Trophoblast cell (in vitro differentiated cells and primary cell): ENCODE results near the gene PHLDB3.
"Not testable (repeated sequence)": the region's sequence is repeated elsewhere in the genome, so short reads cannot be mapped to it uniquely, and the experiment has no call there.

Experiments
- DNase-seq, 2 donors: peaks; one replicate each; pipeline ENCODE4 v3.0.0-alpha.2; 2016
- H2AFZ ChIP-seq: 2 replicates; pipeline ENCODE4 v1.6.1; 2013; ENCODE audit warnings: low read length, moderate library complexity, mild to moderate bottlenecking; ENCODE audit not compliant: insufficient read depth, poor library complexity
- H2AK5ac ChIP-seq: 2 replicates; pipeline ENCODE4 v1.6.1; 2013; ENCODE audit warnings: mild to moderate bottlenecking, low read length
- H2BK120ac ChIP-seq: 2 replicates; pipeline ENCODE4 v1.6.1; 2013; ENCODE audit warnings: low read length, mild to moderate bottlenecking, moderate library complexity; ENCODE audit not compliant: insufficient read depth, poor library complexity
- H2BK12ac ChIP-seq: 2 replicates; pipeline ENCODE4 v1.6.1; 2013; ENCODE audit warnings: mild to moderate bottlenecking, low read length, moderate library complexity
- H2BK5ac ChIP-seq: 2 replicates; pipeline ENCODE4 v1.6.1; 2013; ENCODE audit warnings: low read length, low read depth, moderate library complexity, mild to moderate bottlenecking; ENCODE audit not compliant: poor library complexity
- H3K14ac ChIP-seq: 2 replicates; pipeline ENCODE4 v1.6.1; 2013; ENCODE audit warnings: mild to moderate bottlenecking, low read length
- H3K18ac ChIP-seq: 2 replicates; pipeline ENCODE4 v1.6.1; 2013; ENCODE audit warnings: mild to moderate bottlenecking, low read length
- H3K23ac ChIP-seq: 2 replicates; pipeline ENCODE4 v1.6.1; 2013; ENCODE audit warnings: low read length
- H3K27ac ChIP-seq: 2 replicates; pipeline ENCODE4 v1.5.1; 2013; ENCODE audit warnings: low read depth, mild to moderate bottlenecking, inconsistent platforms, low read length, moderate library complexity
- H3K27me3 ChIP-seq: 2 replicates; pipeline ENCODE4 v1.6.1; 2013; ENCODE audit warnings: inconsistent platforms, mild to moderate bottlenecking, low read length, moderate library complexity; ENCODE audit not compliant: insufficient read depth
- H3K36me3 ChIP-seq, 2 experiments: 1 replicate in 1 of 2; 2 replicates in 1 of 2; pipeline ENCODE4 v1.6.1; 2013; ENCODE audit warnings: low read length in 2 of 2, mild to moderate bottlenecking in 2 of 2, moderate library complexity in 1 of 2; ENCODE audit not compliant: insufficient read depth in 2 of 2, control insufficient read depth in 1 of 2
- H3K4ac ChIP-seq: 2 replicates; pipeline ENCODE4 v1.6.1; 2013; ENCODE audit warnings: low read depth, mild to moderate bottlenecking, low read length, moderate library complexity
- H3K4me1 ChIP-seq, 2 experiments: 1 replicate in 1 of 2; 2 replicates in 1 of 2; pipeline ENCODE4 v1.6.1; 2013; ENCODE audit warnings: low read length in 2 of 2, mild to moderate bottlenecking in 2 of 2, moderate library complexity in 1 of 2; ENCODE audit not compliant: insufficient read depth in 2 of 2, control insufficient read depth in 1 of 2
- H3K4me2 ChIP-seq: 2 replicates; pipeline ENCODE4 v1.6.1; 2013; ENCODE audit warnings: inconsistent platforms, mild to moderate bottlenecking, low read length, moderate library complexity
- H3K4me3 ChIP-seq: 2 replicates; pipeline ENCODE4 v1.5.1; 2013; ENCODE audit warnings: mild to moderate bottlenecking, low read depth, low read length, inconsistent platforms
- H3K79me1 ChIP-seq: one replicate; pipeline ENCODE4 v1.6.1; 2013; ENCODE audit warnings: low read length
- H3K79me2 ChIP-seq: 2 replicates; pipeline ENCODE4 v1.6.1; 2013; ENCODE audit warnings: low read length, mild to moderate bottlenecking; ENCODE audit not compliant: control insufficient read depth, insufficient read depth, poor library complexity
- H3K9ac ChIP-seq: 2 replicates; pipeline ENCODE4 v1.6.1; 2013; ENCODE audit warnings: mild to moderate bottlenecking, low read length
- H3K9me3 ChIP-seq: 2 replicates; pipeline ENCODE4 v1.6.1; 2013; ENCODE audit warnings: low read depth, mild to moderate bottlenecking, control low read depth, inconsistent platforms, low read length; ENCODE audit not compliant: insufficient read depth
- H4K12ac ChIP-seq: 2 replicates; pipeline ENCODE4 v1.6.1; 2013; ENCODE audit warnings: low read depth, mild to moderate bottlenecking, low read length, moderate library complexity
- H4K8ac ChIP-seq: 2 replicates; pipeline ENCODE4 v1.6.1; 2013; ENCODE audit warnings: low read depth, mild to moderate bottlenecking, low read length, moderate library complexity
- H4K91ac ChIP-seq: one replicate; pipeline ENCODE4 v1.6.1; 2013; ENCODE audit warnings: low read depth, mild to moderate bottlenecking, low read length, moderate library complexity
- WGBS: extraction: QIAGEN DNeasy Blood & Tissue Kit; methylation state at CpG from one replicate; pipeline ENCODE4 v1.1.7; 2013; ENCODE audit warnings: missing lambda C conversion rate; ENCODE audit not compliant: insufficient read length, insufficient coverage; ENCODE audit errors: extremely low coverage; 5-methylcytosine and 5-hydroxymethylcytosine counted together

The PHLDB3 gene

DNA sequence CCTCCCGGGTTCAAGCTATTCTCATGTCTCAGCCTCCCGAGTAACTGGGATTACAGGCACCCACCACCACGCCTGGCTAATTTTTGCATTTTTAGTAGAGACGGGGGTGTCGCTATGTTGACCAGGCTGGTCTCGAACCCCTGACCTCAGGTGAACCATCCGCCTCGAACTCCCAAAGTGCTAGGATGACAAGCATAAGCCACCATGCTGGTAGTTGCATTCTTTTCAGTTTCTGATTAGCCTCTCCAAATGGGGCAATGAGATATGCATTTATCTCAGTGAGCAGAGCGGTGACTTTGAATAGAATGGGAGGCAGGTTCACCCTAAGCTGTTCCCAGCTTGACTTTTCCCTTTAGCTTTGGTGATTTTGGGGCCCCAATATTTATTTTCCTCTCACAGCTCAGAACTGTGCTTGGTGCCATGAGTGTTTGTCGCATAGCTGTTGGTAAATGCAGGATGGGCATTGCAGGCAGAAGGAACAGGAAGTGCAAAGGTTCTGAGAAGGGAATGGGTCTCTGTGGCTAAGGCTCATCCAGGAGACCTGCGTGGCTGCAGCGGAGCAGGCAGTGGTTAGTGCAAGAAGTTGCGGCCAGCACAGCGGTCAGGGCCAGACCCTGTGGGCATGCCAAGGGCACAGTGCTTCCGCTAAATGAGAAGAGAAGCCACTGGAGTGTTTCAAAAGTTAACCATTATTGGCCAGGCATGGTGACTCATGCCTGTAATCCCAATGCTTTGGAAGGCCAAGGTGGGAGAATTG, 59.8 kb downstream of the PHLDB3 start:
- H3K23ac ChIP-seq, result no peak overlapping the region
- H2AK5ac ChIP-seq, result no peak overlapping the region
- H2AFZ ChIP-seq, result no peak overlapping the region
- H2BK120ac ChIP-seq, result no peak overlapping the region
- H3K4me3 ChIP-seq, result no peak overlapping the region
- H3K79me2 ChIP-seq, result no peaks in the 10 kb centered on the region
- no peaks in the 10 kb centered on the region for H3K79me1 ChIP-seq
- H3K9me3 ChIP-seq, result no peaks in the 10 kb centered on the region
- H4K91ac ChIP-seq, result no peak overlapping the region
- H3K27me3 ChIP-seq, result no peaks in the 10 kb centered on the region
- no peak overlapping the region for H3K14ac ChIP-seq
- H3K27ac ChIP-seq, result no peak overlapping the region
- no peak overlapping the region for H3K4me2 ChIP-seq
- no peak overlapping the region for H2BK5ac ChIP-seq
- no peaks in the 10 kb centered on the region for H3K36me3 ChIP-seq
- WGBS, result no CpG with 5 or more reads among the region's 15 CpGs
- H3K9ac ChIP-seq, result no peak overlapping the region
- H4K8ac ChIP-seq, result no peak overlapping the region
- H4K12ac ChIP-seq, result no peak overlapping the region
- no peaks in the 10 kb centered on the region for H3K4me1 ChIP-seq
- peak; percentile 50 to 78 for DNase-seq
- H3K18ac ChIP-seq, result no peak overlapping the region
- H2BK12ac ChIP-seq, result no peak overlapping the region
- H3K4ac ChIP-seq, result no peak overlapping the region

DNA sequence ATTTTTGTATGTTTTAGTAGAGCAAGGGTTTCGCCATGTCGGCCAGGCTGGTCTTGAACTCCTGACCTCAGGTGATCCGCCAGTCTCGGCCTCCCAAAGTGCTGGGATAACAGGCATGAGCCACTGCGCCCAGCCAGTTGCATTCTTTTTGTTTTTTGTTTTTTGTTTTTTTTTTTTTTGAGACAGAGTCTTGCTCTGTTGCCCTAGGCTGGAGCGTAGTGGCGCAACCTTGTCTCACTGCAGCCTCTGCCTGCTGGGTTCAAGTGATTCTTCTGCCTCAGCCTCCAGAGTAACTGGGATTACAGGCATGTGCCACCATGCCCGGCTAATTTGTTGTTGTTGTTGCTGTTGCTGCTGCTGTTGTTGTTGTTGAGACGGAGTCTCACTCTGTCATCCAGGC, 60.5 kb downstream of the PHLDB3 start:
- H3K27me3 ChIP-seq, H4K12ac ChIP-seq, H4K8ac ChIP-seq, H3K4me1 ChIP-seq, H3K23ac ChIP-seq, H3K14ac ChIP-seq, H2BK120ac ChIP-seq, H4K91ac ChIP-seq, H3K4ac ChIP-seq, H2AFZ ChIP-seq, H3K18ac ChIP-seq, H3K4me2 ChIP-seq, H2BK5ac ChIP-seq, H2BK12ac ChIP-seq, H3K36me3 ChIP-seq, H3K79me1 ChIP-seq, H3K9ac ChIP-seq, H3K27ac ChIP-seq, H3K79me2 ChIP-seq, H3K9me3 ChIP-seq, H3K4me3 ChIP-seq, H2AK5ac ChIP-seq: not testable (repeated sequence)
- no CpG with 5 or more reads among the region's 9 CpGs for WGBS
- peak; percentile 77 for DNase-seq

DNA sequence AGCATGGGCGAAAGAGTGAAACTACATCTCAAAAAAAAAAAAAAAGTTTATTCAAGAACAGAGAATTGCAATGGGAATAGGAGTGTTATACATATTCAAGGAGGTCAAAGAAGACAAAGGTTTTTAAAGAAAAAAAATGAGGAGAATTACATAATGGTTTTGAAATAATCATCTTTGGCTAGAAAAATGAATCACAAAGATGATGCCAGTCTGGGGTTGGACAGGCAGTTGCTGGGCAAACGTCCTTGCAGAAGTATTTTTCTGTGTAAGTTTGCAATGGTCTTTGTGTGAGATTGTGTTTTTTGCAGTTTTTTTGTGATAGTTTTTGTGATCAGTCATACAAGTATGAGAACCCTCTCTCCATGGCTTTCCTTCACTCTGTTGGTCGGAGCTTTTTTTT, 62.8 kb downstream of the PHLDB3 start:
- no peak overlapping the region for H2BK12ac ChIP-seq
- H3K23ac ChIP-seq, result no peak overlapping the region
- H3K4me2 ChIP-seq, result no peak overlapping the region
- WGBS, result no CpG with 5 or more reads among the region's 3 CpGs
- no peaks in the 10 kb centered on the region for H3K36me3 ChIP-seq
- no peaks in the 10 kb centered on the region for H3K27me3 ChIP-seq
- DNase-seq, result no peak
- no peak overlapping the region for H3K18ac ChIP-seq
- H3K9ac ChIP-seq, result no peak overlapping the region
- no peak overlapping the region for H2AFZ ChIP-seq
- H3K79me2 ChIP-seq, result no peaks in the 10 kb centered on the region
- H3K4me3 ChIP-seq, result no peak overlapping the region
- no peak overlapping the region for H2BK120ac ChIP-seq
- no peak overlapping the region for H3K14ac ChIP-seq
- no peaks in the 10 kb centered on the region for H3K4me1 ChIP-seq
- no peak overlapping the region for H4K8ac ChIP-seq
- no peaks in the 10 kb centered on the region for H3K79me1 ChIP-seq
- H3K4ac ChIP-seq, result no peak overlapping the region
- peaks cover 2% of the 10 kb centered on the region for H3K9me3 ChIP-seq
- no peak overlapping the region for H4K12ac ChIP-seq
- H2AK5ac ChIP-seq, result no peak overlapping the region
- H3K27ac ChIP-seq, result no peak overlapping the region
- no peak overlapping the region for H2BK5ac ChIP-seq
- no peak overlapping the region for H4K91ac ChIP-seq

DNA sequence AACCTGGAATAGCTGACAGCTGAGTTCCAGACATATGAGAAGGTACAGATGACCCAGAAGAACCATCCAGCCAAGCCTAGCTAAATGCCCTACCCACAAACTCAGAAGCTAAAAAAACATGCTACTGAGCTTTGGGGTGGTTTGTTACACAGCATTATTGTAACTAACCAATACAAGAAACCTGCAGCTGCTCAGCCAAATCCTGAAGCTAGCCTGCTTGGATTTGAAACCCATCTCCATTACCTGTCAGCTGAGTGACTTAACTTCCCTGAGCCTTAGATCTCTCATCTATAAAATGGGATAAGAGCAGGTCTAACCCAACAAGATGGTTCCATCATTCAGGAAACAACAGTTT, 64.9 kb downstream of the PHLDB3 start:
- Histone ChIP-seq H3K27me3 (no peaks in the 10 kb centered on the region), H3K18ac (no peak overlapping the region), H4K91ac (no peak overlapping the region), H2BK5ac (no peak overlapping the region), H3K27ac (no peak overlapping the region), H3K79me2 (no peaks in the 10 kb centered on the region), H4K8ac (no peak overlapping the region), H3K4me2 (no peak overlapping the region), H3K79me1 (no peaks in the 10 kb centered on the region), H3K9me3 (peaks cover 2% of the 10 kb centered on the region), H4K12ac (no peak overlapping the region), H3K9ac (no peak overlapping the region), H3K23ac (no peak overlapping the region), H3K4me1 (no peaks in the 10 kb centered on the region), H2BK12ac (no peak overlapping the region), H3K14ac (no peak overlapping the region), H3K36me3 (no peaks in the 10 kb centered on the region), H2BK120ac (no peak overlapping the region), H2AK5ac (no peak overlapping the region), H2AFZ (no peak overlapping the region), H3K4ac (no peak overlapping the region), H3K4me3 (no peak overlapping the region)
- no peak for DNase-seq
